ENCODE data around the gene BCAT1. TPM values are rescaled to one million over a fixed set of nuclear protein-coding genes. Genes with fewer than 3 reads are reported as not detected.
"Not testable (repeated sequence)": the region's sequence is repeated elsewhere in the genome, so short reads cannot be mapped to it uniquely, and the experiment has no call there.

The BCAT1 gene
- total RNA-seq, 1 donor = 52.2 TPM

DNA sequence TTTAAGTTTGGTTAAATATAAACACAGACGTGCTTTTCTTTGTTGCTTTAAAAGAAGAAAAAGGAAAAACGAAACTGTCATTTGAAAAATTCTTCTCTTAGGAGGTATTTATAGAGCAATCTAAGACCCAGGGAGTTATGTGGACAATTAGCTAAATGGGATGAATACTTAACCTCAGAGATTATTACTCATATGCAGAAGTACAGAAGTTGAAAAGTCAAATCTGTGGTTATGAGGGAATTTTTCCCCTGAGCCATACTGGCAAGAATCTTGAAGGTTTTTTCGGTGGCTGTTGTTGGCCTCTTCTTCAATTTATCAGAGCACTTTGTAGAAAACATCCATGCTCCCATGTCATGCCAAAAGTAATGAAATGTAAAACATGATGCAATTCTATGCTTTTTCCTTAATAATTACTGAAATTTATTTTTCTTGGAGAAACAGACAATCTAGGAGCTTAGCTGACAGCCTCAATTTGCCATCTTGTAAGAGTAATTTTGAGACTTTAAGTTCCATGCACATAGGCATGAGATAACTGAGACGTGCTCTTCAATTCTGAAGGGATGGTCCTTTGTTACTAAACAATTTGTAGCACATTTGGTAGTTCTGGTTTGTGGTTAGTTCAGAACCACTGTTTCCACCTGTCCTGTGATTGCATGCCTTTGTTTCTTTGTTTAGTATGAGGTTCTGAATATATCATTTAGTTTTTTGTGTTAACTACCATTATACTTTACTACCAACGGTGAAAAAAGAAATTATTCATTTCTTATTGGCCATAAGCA, 126.6 kb downstream of the BCAT1 start:
- no peak for DNase-seq (ENCODE audit: low read depth in 2 of 3, low spot score in 2 of 3)

- DNase-seq (ENCODE audit: low read depth in 2 of 3, low spot score in 2 of 3) = no peak
Observed at GRCh38 chr12:24821691-24822090, 127.2 kb downstream of the BCAT1 start.

- DNase-seq (ENCODE audit: low read depth in 2 of 3, low spot score in 2 of 3) = no peak
Observed at GRCh38 chr12:24820872-24821271, 128.0 kb downstream of the BCAT1 start.

GRCh38 chr12:24818351-24818750, 130.6 kb downstream of the BCAT1 start:
- no peak for DNase-seq (ENCODE audit: low read depth in 2 of 3, low spot score in 2 of 3)

DNA sequence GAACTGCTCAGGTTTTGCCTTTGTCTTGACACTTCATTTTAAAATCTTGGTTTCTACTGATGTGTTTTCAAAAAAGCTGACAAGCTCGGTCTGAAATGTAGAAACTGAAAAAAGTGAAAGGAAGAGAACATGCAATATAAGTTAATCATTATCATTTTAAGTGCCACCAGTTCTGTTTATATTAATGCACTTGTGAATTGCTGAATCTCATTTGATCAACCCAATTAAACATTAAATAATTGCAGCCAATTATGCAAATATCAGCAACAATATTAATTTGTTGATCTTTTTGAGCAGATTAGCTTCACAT, 133.8 kb downstream of the BCAT1 start:
- DNase-seq (ENCODE audit: low read depth in 2 of 3, low spot score in 2 of 3) = no peak

- peak in 1 of 3 donors; percentile 26 for DNase-seq (ENCODE audit: low read depth in 2 of 3, low spot score in 2 of 3)
Observed at GRCh38 chr12:24814379-24815113, 134.4 kb downstream of the BCAT1 start.

GRCh38 chr12:24810378-24810777, 138.5 kb downstream of the BCAT1 start:
- DNase-seq (ENCODE audit: low read depth in 2 of 3, low spot score in 2 of 3) = no peak

GRCh38 chr12:24809306-24809705, 139.6 kb downstream of the BCAT1 start:
- not testable (repeated sequence) for DNase-seq (ENCODE audit: low read depth in 2 of 3, low spot score in 2 of 3)

DNA sequence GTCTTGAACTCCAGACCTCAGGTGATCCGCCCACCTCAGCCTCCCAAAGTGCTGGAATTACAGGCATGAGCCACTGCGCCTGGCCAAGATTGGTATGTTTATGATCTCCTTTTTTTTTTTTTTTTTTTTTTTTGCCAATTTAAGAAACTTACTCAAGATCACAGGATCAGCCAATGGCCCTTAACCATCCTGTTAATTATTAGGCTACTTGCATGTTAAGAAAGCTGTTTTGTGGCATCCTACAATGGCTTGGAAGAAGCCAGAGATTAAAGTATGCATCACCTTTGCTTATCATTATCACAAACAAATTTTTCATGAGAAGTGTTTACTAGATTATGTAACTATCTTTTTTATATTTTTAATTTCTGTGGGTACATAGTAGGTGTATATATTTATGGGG, 140.2 kb downstream of the BCAT1 start:
- no peak for DNase-seq (ENCODE audit: low read depth in 2 of 3, low spot score in 2 of 3)

DNA sequence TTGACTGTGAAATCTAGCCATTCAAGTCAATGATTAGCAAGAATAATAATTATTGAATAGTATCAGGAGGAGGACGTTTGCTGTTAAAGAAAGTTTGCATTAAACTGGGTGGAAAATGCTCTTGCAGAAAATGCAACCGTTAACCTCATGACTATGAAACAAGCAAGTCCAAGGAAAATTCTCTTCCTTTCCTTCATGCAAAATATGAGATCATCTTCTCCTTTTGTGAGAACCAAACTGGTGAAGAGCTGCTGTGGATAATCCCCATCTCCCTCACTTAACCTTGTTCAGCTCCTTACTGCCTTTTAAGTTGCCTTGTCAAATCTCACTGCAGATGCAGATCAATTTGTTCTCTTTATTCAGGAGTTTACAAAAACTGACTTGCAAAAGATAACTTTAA, 142.5 kb downstream of the BCAT1 start:
- DNase-seq (ENCODE audit: low read depth in 2 of 3, low spot score in 2 of 3) = no peak

- DNase-seq (ENCODE audit: low read depth in 2 of 3, low spot score in 2 of 3) = peak in 2 of 3 donors; percentile 14 to 44
Observed at GRCh38 chr12:24803430-24804245, 145.3 kb downstream of the BCAT1 start.

- DNase-seq (ENCODE audit: low read depth in 2 of 3, low spot score in 2 of 3) = peak in 2 of 3 donors; percentile 81 to 87
Observed at GRCh38 chr12:24798335-24798734, 150.6 kb downstream of the BCAT1 start.

GRCh38 chr12:24797901-24798300, 151.0 kb downstream of the BCAT1 start:
- DNase-seq (ENCODE audit: low read depth in 2 of 3, low spot score in 2 of 3) = no peak

DNA sequence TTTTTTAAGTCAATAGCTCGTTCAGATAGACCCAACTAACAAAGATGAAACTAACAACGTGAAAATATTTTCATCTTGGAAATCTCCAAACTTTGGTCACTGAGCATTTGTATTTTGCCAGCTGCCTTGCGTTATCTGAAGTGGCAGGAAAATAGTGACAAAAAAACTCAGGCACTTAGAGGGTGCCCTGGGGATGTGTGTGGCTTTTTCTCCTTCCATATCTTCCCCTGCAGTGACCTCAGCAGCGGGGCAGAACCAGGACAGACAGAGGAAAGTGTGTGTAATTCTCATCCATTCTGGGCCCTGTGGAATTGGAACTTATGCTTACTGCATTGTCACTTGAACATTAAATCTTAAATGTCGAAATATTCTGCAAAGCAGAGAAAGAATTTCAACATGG, 152.0 kb downstream of the BCAT1 start:
- DNase-seq (ENCODE audit: low read depth in 2 of 3, low spot score in 2 of 3) = peak in 2 of 3 donors; percentile 25 to 33

- DNase-seq (ENCODE audit: low read depth in 2 of 3, low spot score in 2 of 3) = peak in 2 of 3 donors; percentile 28 to 54
Observed at GRCh38 chr12:24795699-24796347, 153.1 kb downstream of the BCAT1 start.

DNA sequence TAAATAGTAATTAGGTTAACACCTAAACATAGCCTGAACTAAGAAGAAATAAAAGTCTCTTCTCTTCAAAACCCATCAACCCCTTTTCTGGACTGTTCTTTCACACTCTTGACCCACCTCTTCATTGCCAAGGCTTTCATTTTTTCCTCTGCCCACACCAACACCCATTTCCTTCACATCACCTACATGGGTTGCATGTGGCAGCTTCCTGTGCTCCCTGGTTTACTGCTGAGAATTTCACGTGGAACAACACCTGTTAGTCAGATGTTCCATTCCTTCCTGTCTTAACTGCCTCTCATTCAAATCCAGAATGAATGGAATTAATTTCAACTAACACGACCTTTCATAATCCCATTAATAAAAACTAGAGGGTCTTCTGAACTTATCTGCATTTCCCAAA, 157.3 kb downstream of the BCAT1 start:
- no peak for DNase-seq (ENCODE audit: low read depth in 2 of 3, low spot score in 2 of 3)

GRCh38 chr12:24788886-24789285, 160.0 kb downstream of the BCAT1 start:
- no peak for DNase-seq (ENCODE audit: low read depth in 2 of 3, low spot score in 2 of 3)

DNA sequence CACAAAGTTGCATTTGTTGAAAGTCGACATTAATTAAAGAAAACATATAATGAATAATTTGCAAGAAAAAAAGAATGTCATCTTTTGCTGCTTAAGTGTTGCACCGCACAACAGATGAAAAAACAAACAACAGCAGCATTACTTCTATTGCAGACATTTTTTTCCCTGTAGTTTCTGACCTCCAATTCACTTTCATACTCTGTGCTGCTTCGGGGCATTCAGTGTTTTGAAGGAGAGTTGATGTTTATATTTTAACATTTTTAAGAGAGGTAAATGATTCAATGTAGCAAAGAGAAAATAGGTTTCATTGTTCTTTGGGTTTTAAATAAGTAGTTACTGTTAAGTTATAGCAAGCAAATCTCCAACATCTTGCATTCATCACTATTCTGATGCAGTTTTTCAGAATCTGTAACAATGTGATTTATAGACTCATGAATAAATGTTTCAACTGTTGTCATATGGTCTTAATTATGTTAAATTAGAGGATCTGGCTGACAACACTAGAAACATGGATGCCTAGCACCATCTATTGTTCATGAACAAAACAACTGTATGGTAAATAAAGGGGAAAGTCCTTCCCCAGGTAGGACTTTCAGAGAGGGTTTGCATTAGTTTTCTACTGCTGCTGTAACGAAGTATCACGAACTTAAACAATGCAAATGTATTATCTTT, 168.1 kb downstream of the BCAT1 start:
- DNase-seq (ENCODE audit: low read depth in 2 of 3, low spot score in 2 of 3) = peak in 1 of 3 donors; percentile 26

GRCh38 chr12:24778486-24779304, 170.2 kb downstream of the BCAT1 start:
- DNase-seq (ENCODE audit: low read depth in 2 of 3, low spot score in 2 of 3) = peak in 2 of 3 donors; percentile 35 to 70

Measured in hematopoietic multipotent progenitor cell (in vitro differentiated cells).